ENCODE results near the gene GALNT17. TPM values are rescaled to one million over a fixed set of nuclear protein-coding genes. Genes with fewer than 3 reads are reported as not detected.

Gene GALNT17
- polyA plus RNA-seq, 1 experiment, result not detected

DNA sequence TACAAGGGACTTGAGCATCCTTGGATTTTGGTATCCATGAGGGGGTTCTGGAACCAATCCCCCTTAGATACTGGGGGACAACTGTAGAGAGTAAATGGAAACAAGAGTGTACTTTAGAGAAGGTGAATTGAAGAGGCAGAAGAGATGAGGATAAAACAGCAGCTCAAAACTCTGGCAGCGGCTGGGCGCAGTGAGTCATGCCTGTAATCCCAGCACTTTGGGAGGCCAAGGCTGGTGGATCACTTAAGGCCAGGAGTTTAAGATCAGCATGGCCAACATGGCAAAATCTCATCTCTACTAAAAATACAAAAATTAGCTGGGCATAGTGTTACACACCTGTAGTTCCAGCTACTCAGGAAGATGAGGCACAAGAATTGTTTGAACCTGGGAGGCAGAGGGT is 218.7 kb downstream of the GALNT17 start:
- Histone ChIP-seq H3K4me3 (ENCODE audit: low read depth, low read length) (no peak overlapping the region), H3K27ac (ENCODE audit: low read depth, low read length) (no peak overlapping the region), H3K27me3 (ENCODE audit: control insufficient read depth, insufficient read depth, low read length) (no peaks in the 10 kb centered on the region), H3K9me3 (ENCODE audit: control insufficient read depth, insufficient read depth, low read length) (peaks cover 18% of the 10 kb centered on the region; the same call in 1 of the 2 replicates)
- ChIA-PET POLR2A (no interaction called here), CTCF (no interaction called here)
- no peak for DNase-seq (ENCODE audit: low read depth, low spot score)
- no peak for TF ChIP-seq CTCF (IDR thresholded peaks at IDR 0.05; ENCODE audit: low read depth, low read length)

DNA sequence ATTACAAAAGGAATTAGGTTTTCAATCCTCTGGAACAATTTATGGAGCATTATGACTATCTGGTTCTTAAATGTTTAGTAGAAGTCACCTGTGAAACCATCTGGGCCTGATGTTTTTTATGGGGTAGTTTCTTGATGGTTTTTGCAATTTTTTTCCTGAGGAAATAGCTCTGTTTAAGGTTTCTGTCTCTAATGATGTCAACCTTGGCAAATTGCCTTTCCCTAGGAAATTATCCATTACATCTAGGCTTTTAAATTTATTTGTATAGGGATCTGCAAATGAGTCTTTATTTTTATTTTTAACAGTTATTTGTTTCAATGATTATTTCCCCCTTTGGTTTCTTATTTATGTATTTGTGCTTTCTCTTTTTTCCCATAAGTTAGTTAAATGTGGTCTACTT is 222.8 kb downstream of the GALNT17 start:
- DNase-seq (ENCODE audit: low read depth, low spot score), result no peak
- H3K27me3 ChIP-seq (ENCODE audit: control insufficient read depth, insufficient read depth, low read length), result no peaks in the 10 kb centered on the region
- H3K4me3 ChIP-seq (ENCODE audit: low read depth, low read length), result no peak overlapping the region
- peaks cover 45% of the 10 kb centered on the region for H3K9me3 ChIP-seq (ENCODE audit: control insufficient read depth, insufficient read depth, low read length)
- POLR2A ChIA-PET, result no interaction called here
- CTCF ChIA-PET, result no interaction called here
- TF ChIP-seq CTCF (IDR thresholded peaks at IDR 0.05; ENCODE audit: low read depth, low read length), result no peak
- no peak overlapping the region for H3K27ac ChIP-seq (ENCODE audit: low read depth, low read length)

DNA sequence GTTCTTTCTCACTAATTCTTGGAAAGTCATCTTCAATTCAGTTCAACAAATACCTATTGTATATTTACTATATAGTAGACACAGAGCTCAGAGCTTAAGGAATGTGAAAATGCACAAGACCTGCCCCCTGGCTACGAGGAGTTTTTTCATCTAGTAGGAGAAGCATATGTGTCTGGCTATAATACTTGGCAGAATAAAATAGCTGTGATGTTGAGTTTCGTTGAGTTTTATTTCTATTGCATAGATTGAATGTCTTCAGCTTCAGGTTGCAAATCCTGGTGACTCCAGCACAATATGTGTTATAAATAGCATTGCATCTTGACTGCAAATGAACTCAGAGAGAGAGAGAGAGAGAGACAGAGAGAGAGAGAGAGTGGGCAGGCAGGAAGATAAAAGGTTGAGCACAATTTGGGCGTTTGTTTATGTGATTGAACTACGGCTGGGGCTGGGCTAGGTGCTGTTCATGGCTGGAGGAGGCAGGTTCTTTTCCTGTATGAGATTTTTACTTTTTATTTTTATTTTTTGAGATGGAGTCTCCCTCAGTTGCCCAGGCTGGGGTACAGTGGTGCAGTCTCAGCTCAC is 229.6 kb downstream of the GALNT17 start:
- H3K27ac ChIP-seq (ENCODE audit: low read depth, low read length), result no peak overlapping the region
- H3K9me3 ChIP-seq (ENCODE audit: control insufficient read depth, insufficient read depth, low read length), result peaks cover 54% of the 10 kb centered on the region
- DNase-seq (ENCODE audit: low read depth, low spot score), result no peak
- no peaks in the 10 kb centered on the region for H3K27me3 ChIP-seq (ENCODE audit: control insufficient read depth, insufficient read depth, low read length)
- H3K4me3 ChIP-seq (ENCODE audit: low read depth, low read length), result no peak overlapping the region
- ChIA-PET POLR2A (no interaction called here), CTCF (no interaction called here)
- no peak for TF ChIP-seq CTCF (IDR thresholded peaks at IDR 0.05; ENCODE audit: low read depth, low read length)

- no peak overlapping the region for H3K27ac ChIP-seq (ENCODE audit: low read depth, low read length)
- peaks cover 47% of the 10 kb centered on the region for H3K9me3 ChIP-seq (ENCODE audit: control insufficient read depth, insufficient read depth, low read length)
- DNase-seq (ENCODE audit: low read depth, low spot score), result no peak
- H3K27me3 ChIP-seq (ENCODE audit: control insufficient read depth, insufficient read depth, low read length), result no peaks in the 10 kb centered on the region
- no peak overlapping the region for H3K4me3 ChIP-seq (ENCODE audit: low read depth, low read length)
- POLR2A ChIA-PET, result no interaction called here
- TF ChIP-seq CTCF (IDR thresholded peaks at IDR 0.05; ENCODE audit: low read depth, low read length), result no peak
- CTCF ChIA-PET, result no interaction called here
These were observed 230.3 kb downstream of the GALNT17 start for GRCh38 chr7:71362240-71362639.

DNA sequence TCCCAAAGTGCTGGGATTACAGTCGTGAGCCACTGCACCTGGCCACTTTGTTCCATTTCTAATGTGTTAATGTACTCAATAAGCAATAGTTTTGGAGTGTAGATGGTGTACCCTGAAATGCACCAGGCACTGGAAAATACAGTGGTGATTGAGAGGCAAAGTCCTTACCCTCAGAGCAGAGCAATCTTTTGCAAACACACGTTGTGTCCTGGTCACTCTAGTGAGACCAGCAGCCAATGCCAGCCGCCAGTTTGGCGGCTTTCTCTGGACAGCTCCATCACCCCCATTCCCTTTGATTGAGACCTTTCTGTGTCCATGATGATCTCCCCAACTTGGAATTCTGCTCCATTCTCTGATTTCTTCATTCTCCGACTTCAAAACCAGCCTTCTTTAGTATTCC is 231.3 kb downstream of the GALNT17 start:
- no peak for DNase-seq (ENCODE audit: low read depth, low spot score)
- no peak for TF ChIP-seq CTCF (IDR thresholded peaks at IDR 0.05; ENCODE audit: low read depth, low read length)
- Histone ChIP-seq H3K9me3 (ENCODE audit: control insufficient read depth, insufficient read depth, low read length) (peaks cover 43% of the 10 kb centered on the region), H3K4me3 (ENCODE audit: low read depth, low read length) (no peak overlapping the region), H3K27me3 (ENCODE audit: control insufficient read depth, insufficient read depth, low read length) (no peaks in the 10 kb centered on the region), H3K27ac (ENCODE audit: low read depth, low read length) (no peak overlapping the region)
- ChIA-PET CTCF (no interaction called here), POLR2A (no interaction called here)

Measured in AG04450 (cell line).